Measurements from ENCODE around the gene MCCC1.

DNA sequence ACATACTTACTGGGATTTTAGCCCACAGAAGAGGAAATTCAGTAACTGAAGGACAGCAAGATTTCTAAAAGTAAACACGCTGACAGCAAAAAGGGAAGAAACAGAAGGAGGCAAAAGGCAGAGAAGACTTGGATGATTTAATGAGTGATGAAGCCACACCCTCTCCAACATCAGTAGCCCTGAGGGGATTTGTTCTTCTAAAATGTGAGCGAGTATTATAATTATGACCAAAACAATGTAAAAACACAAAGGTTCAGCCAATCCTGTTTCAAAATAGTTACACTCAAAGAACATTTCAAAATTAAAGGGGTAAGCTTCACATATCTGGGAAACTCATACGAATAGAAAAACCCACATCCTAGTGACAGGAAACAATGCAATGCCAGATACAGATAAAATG, 25.0 kb downstream of the MCCC1 start:
- no peak for TF ChIP-seq CTCF (conservative IDR thresholded peaks at IDR 0.05; ENCODE audit: low read length)
- no peak for TF ChIP-seq EZH2phosphoT487 (IDR thresholded peaks at IDR 0.05; ENCODE audit: borderline replicate concordance)
